SH-SY5Y (cell line): ENCODE measurements around the gene IGFL3.

Experiments used
- GATA2 ChIP-seq: IDR thresholded peaks from 2 replicates; pipeline ENCODE4 v1.6.1; 2011; ENCODE audit warnings: mild to moderate bottlenecking, low read depth, low read length
- GATA3 ChIP-seq: IDR thresholded peaks from 2 replicates; pipeline ENCODE4 v1.6.1; 2011; ENCODE audit warnings: low read depth, mild to moderate bottlenecking, low read length, moderate library complexity

GRCh38 chr19:46134527-46134926 lies 10.0 kb upstream of the IGFL3 start:
- TF ChIP-seq GATA3 = no peak
- no peak for TF ChIP-seq GATA2
